Measurements from ENCODE around the gene SLC34A1. TPM values are rescaled to one million over a fixed set of nuclear protein-coding genes. Genes with fewer than 3 reads are reported as not detected.

Gene SLC34A1
- total RNA-seq, 1 donor from 2014 or later, result not detected

DNA sequence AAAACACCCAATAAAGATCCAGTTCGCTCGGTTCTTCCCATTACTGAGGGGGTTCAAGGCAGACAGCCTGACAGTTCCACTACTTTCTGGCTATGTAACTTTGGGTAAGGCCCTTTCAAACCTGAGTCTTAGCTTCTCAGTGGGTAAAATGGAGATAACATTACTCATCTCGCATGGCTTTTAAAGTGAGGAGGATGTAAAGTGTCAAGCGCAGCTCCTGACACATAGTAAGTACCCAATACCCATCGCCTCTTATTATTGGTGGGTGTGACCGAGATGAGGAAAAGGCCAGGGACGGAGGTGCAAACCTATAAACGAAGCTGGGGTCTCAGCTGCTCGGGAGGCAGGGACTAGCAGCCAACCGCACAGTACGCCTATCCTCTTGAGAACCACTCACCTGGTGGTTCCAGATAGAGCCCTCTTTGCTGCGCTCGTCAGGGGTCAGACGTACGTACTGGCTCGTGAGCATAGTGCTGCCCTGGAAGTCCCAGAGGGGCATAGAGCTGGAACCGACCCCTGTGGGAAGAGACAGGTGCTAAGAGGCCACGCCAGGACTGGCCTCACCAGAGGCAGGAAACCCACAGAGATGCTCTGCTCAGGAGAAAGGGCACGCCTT, 33.4 kb upstream of the SLC34A1 start:
- Mint-ChIP-seq H3K4me3 (ENCODE audit: unreplicated experiment) (peak overlapping the region; percentile 95), H3K36me3 (ENCODE audit: low read depth) (no peaks in the 10 kb centered on the region), H3K4me1 (ENCODE audit: low read depth) (peaks cover 41% of the 10 kb centered on the region), H3K9me3 (ENCODE audit: low read depth) (peaks cover 2% of the 10 kb centered on the region), H3K27ac (ENCODE audit: unreplicated experiment) (peak overlapping the region; percentile 97), H3K27me3 (ENCODE audit: low read depth) (no peaks in the 10 kb centered on the region)
- TF ChIP-seq, protein P1, sequence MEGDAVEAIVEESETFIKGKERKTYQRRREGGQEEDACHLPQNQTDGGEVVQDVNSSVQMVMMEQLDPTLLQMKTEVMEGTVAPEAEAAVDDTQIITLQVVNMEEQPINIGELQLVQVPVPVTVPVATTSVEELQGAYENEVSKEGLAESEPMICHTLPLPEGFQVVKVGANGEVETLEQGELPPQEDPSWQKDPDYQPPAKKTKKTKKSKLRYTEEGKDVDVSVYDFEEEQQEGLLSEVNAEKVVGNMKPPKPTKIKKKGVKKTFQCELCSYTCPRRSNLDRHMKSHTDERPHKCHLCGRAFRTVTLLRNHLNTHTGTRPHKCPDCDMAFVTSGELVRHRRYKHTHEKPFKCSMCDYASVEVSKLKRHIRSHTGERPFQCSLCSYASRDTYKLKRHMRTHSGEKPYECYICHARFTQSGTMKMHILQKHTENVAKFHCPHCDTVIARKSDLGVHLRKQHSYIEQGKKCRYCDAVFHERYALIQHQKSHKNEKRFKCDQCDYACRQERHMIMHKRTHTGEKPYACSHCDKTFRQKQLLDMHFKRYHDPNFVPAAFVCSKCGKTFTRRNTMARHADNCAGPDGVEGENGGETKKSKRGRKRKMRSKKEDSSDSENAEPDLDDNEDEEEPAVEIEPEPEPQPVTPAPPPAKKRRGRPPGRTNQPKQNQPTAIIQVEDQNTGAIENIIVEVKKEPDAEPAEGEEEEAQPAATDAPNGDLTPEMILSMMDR (IDR thresholded peaks at IDR 0.05), result no peak
- no peak for DNase-seq (ENCODE audit: low spot score)

DNA sequence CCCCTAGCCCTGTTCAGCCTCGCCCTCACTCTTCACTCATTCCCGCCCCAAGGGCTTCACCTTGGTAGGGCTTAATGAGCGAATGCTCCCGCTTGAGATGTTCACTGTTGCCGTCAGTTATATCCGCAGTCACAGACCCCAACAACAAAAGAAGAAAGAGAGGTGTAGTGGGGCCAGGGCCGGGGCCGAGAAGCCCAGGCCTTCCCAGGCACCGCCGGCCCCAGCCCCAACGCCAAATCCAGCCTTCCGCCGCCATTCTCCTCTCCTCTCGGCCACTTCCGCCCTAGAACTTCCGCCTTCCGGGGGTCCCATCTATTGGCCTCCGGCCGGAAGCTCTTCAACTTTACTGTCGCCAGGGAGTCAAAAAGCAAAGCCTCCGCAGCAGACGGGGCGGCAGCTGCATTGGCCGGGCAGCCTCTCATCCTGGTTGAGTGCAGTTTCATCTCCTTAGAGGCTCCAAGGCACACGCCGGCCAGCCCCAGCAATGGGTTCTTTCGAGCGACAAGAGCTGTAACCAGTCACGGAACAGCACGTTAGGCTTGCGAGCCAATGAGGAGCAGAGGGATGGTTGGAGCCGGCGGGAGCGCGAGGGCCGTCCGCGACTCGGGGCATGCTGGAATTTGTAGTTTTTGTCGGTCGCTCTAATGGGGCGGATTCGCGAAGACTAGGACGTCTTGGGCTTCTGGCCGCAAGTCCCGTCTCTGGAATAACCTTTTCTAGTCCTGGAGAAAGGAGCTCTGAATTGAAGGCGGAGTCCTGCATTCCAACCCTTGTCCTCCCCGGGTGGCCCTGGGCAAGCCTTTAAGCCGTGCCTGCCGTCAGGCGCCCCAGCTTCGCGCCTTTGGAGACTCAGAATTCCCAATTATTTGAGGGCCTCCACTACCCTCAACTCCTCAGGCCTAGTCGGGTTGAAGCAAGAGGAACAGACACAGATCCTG, 32.6 kb upstream of the SLC34A1 start, which contains the start of gene LMAN2:
TSS of gene LMAN2 (minus strand) at position 277 of the 938 bp plus-strand sequence. CDS start at position 256, 21 bp downstream.
- H3K4me3 Mint-ChIP-seq (ENCODE audit: unreplicated experiment), result peak within 1 kb of the TSS; percentile 95
- peaks cover 2% of the 10 kb centered on the region for H3K9me3 Mint-ChIP-seq (ENCODE audit: low read depth)
- no peak for DNase-seq (ENCODE audit: low spot score)
- peak within 1 kb of the TSS; percentile 97 for H3K27ac Mint-ChIP-seq (ENCODE audit: unreplicated experiment)
- no peaks in the 10 kb centered on the region for H3K27me3 Mint-ChIP-seq (ENCODE audit: low read depth)
- no peaks in the 10 kb centered on the region for H3K36me3 Mint-ChIP-seq (ENCODE audit: low read depth)
- TF ChIP-seq, protein P1 (IDR thresholded peaks at IDR 0.05), result no peak
- H3K4me1 Mint-ChIP-seq (ENCODE audit: low read depth), result peaks cover 39% of the 10 kb centered on the region

DNA sequence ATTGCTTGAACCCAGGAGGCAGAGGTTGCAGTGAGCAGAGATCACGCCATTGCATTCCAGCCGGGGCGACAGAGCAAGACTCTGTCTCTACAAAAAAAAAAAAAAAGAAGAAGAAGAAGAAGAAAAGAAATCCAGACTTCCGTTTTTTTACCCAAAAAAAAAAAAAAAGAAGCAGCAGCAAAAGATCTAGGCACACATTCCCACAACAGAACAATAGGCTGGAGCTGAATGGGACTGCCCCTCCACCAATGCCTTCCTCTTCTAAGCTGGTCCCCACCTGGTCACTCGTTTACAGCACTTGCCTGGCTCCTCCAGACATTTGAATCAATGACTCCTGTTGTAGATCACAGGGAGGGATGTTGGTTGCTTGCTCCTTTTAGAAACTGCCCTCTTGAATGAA, 31.1 kb upstream of the SLC34A1 start:
- no peaks in the 10 kb centered on the region for H3K27me3 Mint-ChIP-seq (ENCODE audit: low read depth)
- no peak for DNase-seq (ENCODE audit: low spot score)
- no peak overlapping the region for H3K27ac Mint-ChIP-seq (ENCODE audit: unreplicated experiment)

DNA sequence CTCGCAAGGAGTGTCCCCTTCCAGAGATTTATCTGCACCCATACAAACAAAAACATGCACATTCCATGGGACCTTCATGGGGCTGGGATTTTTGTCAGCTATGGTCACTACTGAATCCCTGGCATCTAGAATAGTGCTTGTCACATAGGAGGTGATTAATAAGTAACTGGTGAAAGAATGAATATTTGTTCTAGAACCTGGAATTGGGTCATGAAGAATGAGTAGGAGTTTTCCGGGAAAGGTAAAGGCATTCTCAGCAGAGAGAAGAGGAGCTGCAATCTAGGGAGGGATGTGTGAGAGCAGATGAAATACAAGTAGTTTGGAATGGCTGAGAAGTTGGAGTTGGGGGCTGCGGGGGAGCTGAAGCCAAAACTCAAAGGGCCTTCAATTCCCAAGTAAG, 30.0 kb upstream of the SLC34A1 start:
- peaks cover 29% of the 10 kb centered on the region for H3K4me1 Mint-ChIP-seq (ENCODE audit: low read depth)
- H3K9me3 Mint-ChIP-seq (ENCODE audit: low read depth), result peaks cover 2% of the 10 kb centered on the region

More for the DNA sequence above, 31.1 kb upstream of the SLC34A1 start:
- H3K9me3 Mint-ChIP-seq (ENCODE audit: low read depth), result peaks cover 2% of the 10 kb centered on the region
- H3K4me3 Mint-ChIP-seq (ENCODE audit: unreplicated experiment), result no peak overlapping the region
- no peaks in the 10 kb centered on the region for H3K36me3 Mint-ChIP-seq (ENCODE audit: low read depth)
- H3K4me1 Mint-ChIP-seq (ENCODE audit: low read depth), result peaks cover 34% of the 10 kb centered on the region
- TF ChIP-seq, protein P1 (IDR thresholded peaks at IDR 0.05), result no peak

DNA sequence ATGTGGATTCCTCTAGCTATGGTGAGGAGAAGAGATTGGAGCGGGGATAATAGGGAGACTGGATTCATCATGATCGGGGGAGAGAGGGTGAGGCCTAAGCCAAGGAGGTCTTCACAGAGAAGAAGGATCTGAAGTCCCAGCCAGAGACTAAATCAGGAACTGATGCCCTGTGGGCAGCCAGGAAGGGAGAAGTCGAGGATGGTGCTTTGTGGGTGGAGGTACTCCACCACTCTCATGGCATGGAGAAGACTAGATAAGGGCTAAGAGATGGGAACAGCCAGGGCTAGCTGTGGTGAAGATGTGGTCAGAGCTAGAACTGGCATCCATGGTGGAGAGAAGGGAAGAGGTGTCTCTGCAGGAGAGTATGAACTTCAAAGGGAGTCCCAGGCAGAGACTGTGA, 29.5 kb upstream of the SLC34A1 start:
- Mint-ChIP-seq H3K4me3 (ENCODE audit: unreplicated experiment) (no peak overlapping the region), H3K9me3 (ENCODE audit: low read depth) (peaks cover 2% of the 10 kb centered on the region), H3K27me3 (ENCODE audit: low read depth) (no peaks in the 10 kb centered on the region), H3K36me3 (ENCODE audit: low read depth) (no peaks in the 10 kb centered on the region), H3K4me1 (ENCODE audit: low read depth) (peaks cover 25% of the 10 kb centered on the region), H3K27ac (ENCODE audit: unreplicated experiment) (no peak overlapping the region)
- DNase-seq (ENCODE audit: low spot score), result no peak
- TF ChIP-seq, protein P1 (IDR thresholded peaks at IDR 0.05), result no peak

More for the DNA sequence above, 30.0 kb upstream of the SLC34A1 start:
- H3K36me3 Mint-ChIP-seq (ENCODE audit: low read depth), result no peaks in the 10 kb centered on the region
- no peak for DNase-seq (ENCODE audit: low spot score)
- H3K27ac Mint-ChIP-seq (ENCODE audit: unreplicated experiment), result no peak overlapping the region
- TF ChIP-seq, protein P1 (IDR thresholded peaks at IDR 0.05), result no peak
- H3K4me3 Mint-ChIP-seq (ENCODE audit: unreplicated experiment), result no peak overlapping the region
- H3K27me3 Mint-ChIP-seq (ENCODE audit: low read depth), result no peaks in the 10 kb centered on the region

All from chondrocyte (in vitro differentiated cells).